Measurements from ENCODE around the gene RBMS2.

DNA sequence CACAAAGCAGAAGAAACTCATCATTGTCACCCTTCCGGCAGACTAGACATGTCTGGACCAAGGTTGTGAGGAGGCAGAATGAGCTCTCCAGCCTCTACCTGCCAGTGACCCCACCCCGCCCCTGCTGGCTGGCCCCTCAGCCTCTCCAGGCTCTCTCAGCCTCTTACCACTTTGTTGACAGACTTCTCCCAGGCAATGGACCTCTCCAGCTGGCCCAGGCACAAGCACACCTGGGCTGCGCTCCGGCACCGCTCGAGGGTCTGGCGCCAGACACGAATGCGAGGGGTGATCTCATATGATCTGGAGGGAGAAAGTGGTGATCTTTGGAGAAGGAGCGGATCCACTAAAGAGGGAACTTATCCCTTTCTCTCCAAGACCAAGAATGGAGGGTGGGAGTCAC is 78.2 kb downstream of the RBMS2 start:
- TF ChIP-seq, protein P1, sequence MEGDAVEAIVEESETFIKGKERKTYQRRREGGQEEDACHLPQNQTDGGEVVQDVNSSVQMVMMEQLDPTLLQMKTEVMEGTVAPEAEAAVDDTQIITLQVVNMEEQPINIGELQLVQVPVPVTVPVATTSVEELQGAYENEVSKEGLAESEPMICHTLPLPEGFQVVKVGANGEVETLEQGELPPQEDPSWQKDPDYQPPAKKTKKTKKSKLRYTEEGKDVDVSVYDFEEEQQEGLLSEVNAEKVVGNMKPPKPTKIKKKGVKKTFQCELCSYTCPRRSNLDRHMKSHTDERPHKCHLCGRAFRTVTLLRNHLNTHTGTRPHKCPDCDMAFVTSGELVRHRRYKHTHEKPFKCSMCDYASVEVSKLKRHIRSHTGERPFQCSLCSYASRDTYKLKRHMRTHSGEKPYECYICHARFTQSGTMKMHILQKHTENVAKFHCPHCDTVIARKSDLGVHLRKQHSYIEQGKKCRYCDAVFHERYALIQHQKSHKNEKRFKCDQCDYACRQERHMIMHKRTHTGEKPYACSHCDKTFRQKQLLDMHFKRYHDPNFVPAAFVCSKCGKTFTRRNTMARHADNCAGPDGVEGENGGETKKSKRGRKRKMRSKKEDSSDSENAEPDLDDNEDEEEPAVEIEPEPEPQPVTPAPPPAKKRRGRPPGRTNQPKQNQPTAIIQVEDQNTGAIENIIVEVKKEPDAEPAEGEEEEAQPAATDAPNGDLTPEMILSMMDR (IDR thresholded peaks at IDR 0.05; ENCODE audit: poor library complexity), result no peak
- TF ChIP-seq EZH2phosphoT487 (IDR thresholded peaks at IDR 0.05; ENCODE audit: low read depth, severe bottlenecking, unreplicated experiment), result no peak

Data from hepatocyte (in vitro differentiated cells).